HS-5 (cell line): Measurements from ENCODE around the gene NRP1.
"Not testable (repeated sequence)": the region's sequence is repeated elsewhere in the genome, so short reads cannot be mapped to it uniquely, and the experiment has no call there.

Experiments used
- DNase-seq: peaks from one replicate; pipeline ENCODE4 v3.0.0-alpha.2; 2012; ENCODE audit warnings: low read depth

Gene NRP1

GRCh38 chr10:33334153-33334804 is at the start of gene NRP1:
Gene NRP1, minus strand, starts transcription at chr10:33334667. Its CDS starts 285 bp downstream, at chr10:33334382.
- DNase-seq: no peak

GRCh38 chr10:33384201-33384600 is 49.7 kb upstream of the NRP1 start:
- not testable (repeated sequence) for DNase-seq

- DNase-seq: no peak
Measured at GRCh38 chr10:33382921-33383713, 48.6 kb upstream of the NRP1 start.

GRCh38 chr10:33382216-33382600 is 47.7 kb upstream of the NRP1 start:
- DNase-seq: no peak

- DNase-seq: peak; percentile 72
Measured at GRCh38 chr10:33381451-33382215, 47.2 kb upstream of the NRP1 start.

- peak; percentile 33 for DNase-seq
Measured at GRCh38 chr10:33377658-33378025, 43.2 kb upstream of the NRP1 start.

GRCh38 chr10:33376976-33377657 is 42.6 kb upstream of the NRP1 start:
- DNase-seq: peak; percentile 56

GRCh38 chr10:33376476-33376875 is 42.0 kb upstream of the NRP1 start:
- DNase-seq: no peak

GRCh38 chr10:33373263-33373662 is 38.8 kb upstream of the NRP1 start:
- DNase-seq: no peak

- DNase-seq: no peak
Measured at GRCh38 chr10:33371234-33371633, 36.8 kb upstream of the NRP1 start.

GRCh38 chr10:33370434-33370930 is 36.0 kb upstream of the NRP1 start:
- DNase-seq: no peak

- no peak for DNase-seq
Measured at GRCh38 chr10:33368086-33368485, 33.6 kb upstream of the NRP1 start.

- peak; percentile 79 for DNase-seq
Measured at GRCh38 chr10:33365871-33366411, 31.5 kb upstream of the NRP1 start.

GRCh38 chr10:33365301-33365700 is 30.8 kb upstream of the NRP1 start:
- DNase-seq: no peak

GRCh38 chr10:33363106-33363505 is 28.6 kb upstream of the NRP1 start:
- no peak for DNase-seq

GRCh38 chr10:33358016-33358415 is 23.5 kb upstream of the NRP1 start:
- no peak for DNase-seq

GRCh38 chr10:33355274-33355673 is 20.8 kb upstream of the NRP1 start:
- no peak for DNase-seq

- no peak for DNase-seq
Measured at GRCh38 chr10:33353853-33354252, 19.4 kb upstream of the NRP1 start.

- no peak for DNase-seq
Measured at GRCh38 chr10:33353334-33353733, 18.9 kb upstream of the NRP1 start.

- DNase-seq: no peak
Measured at GRCh38 chr10:33352615-33353014, 18.1 kb upstream of the NRP1 start.

GRCh38 chr10:33352175-33352574 is 17.7 kb upstream of the NRP1 start:
- DNase-seq: no peak

GRCh38 chr10:33350041-33350440 is 15.6 kb upstream of the NRP1 start:
- DNase-seq: no peak
